Measurements from ENCODE around the gene LRBA. TPM values are rescaled to one million over a fixed set of nuclear protein-coding genes. Genes with fewer than 3 reads are reported as not detected.

The LRBA gene
- total RNA-seq, 1 donor from 2014 or later = 66.2 TPM

DNA sequence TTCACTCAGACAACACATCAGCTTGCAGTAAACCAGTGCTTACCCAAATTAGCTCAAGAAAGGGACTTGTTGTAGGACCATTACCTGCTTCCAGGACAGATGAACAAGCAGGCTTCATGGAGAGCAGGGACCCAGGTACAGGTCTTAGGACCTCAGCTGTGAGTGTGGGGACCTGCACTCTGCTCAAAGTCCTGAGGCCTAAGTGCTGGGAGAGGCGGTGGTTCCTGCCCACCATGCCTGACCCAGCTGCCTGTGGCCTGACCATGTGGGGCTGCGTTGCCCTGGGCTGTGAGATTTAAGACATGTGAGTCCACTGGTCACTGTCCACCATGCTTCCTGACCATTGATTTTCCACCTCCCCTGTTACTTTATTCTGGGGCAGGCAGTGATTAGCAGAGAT is 796.6 kb downstream of the LRBA start:
- no peak for DNase-seq (ENCODE audit: low spot score in 2 of 2, unreplicated experiment in 2 of 2)
- no peak for TF ChIP-seq CTCF (IDR thresholded peaks at IDR 0.05; ENCODE audit: unreplicated experiment)
- Mint-ChIP-seq H3K4me3 (no peak overlapping the region), H3K27ac (peak overlapping the region; percentile 66), H3K9me3 (no peaks in the 10 kb centered on the region), H3K4me1 (peaks cover 35% of the 10 kb centered on the region), H3K27me3 (ENCODE audit: low read depth) (no peaks in the 10 kb centered on the region), H3K36me3 (peaks cover 15% of the 10 kb centered on the region)

GRCh38 chr4:150217808-150218207 is 797.3 kb downstream of the LRBA start:
- Mint-ChIP-seq H3K9me3 (no peaks in the 10 kb centered on the region), H3K4me3 (no peak overlapping the region), H3K27ac (peak overlapping the region; percentile 91), H3K4me1 (peaks cover 38% of the 10 kb centered on the region), H3K27me3 (ENCODE audit: low read depth) (no peaks in the 10 kb centered on the region), H3K36me3 (peaks cover 15% of the 10 kb centered on the region)
- no peak for TF ChIP-seq CTCF (IDR thresholded peaks at IDR 0.05; ENCODE audit: unreplicated experiment)
- DNase-seq (ENCODE audit: low spot score in 2 of 2, unreplicated experiment in 2 of 2) = no peak

- Mint-ChIP-seq H3K27me3 (ENCODE audit: low read depth) (no peaks in the 10 kb centered on the region), H3K36me3 (peaks cover 15% of the 10 kb centered on the region), H3K9me3 (no peaks in the 10 kb centered on the region), H3K4me1 (peaks cover 44% of the 10 kb centered on the region), H3K27ac (peak overlapping the region; percentile 91), H3K4me3 (no peak overlapping the region)
- TF ChIP-seq CTCF (IDR thresholded peaks at IDR 0.05; ENCODE audit: unreplicated experiment) = no peak
- DNase-seq (ENCODE audit: low spot score in 2 of 2, unreplicated experiment in 2 of 2) = no peak
Observed at GRCh38 chr4:150217192-150217591, 797.9 kb downstream of the LRBA start.

DNA sequence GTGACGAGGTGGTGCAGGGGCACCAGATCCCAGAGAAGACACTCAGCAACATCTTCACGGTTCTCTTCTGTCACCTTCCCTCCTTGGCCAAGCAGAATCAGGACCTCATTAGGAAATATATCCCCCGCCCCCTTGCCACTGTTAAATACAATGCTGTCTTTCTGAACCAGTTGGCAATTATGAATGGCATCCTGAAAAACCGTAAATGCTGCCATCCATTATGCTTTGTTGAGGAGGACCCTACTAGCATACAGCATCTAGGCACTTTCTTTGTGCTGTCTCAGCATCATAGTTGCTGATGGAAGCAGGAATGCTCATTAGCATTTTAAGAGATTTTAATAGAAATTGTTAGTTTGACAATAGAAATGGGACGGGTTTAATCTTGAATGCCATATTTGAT is 798.4 kb downstream of the LRBA start:
- Mint-ChIP-seq H3K27me3 (ENCODE audit: low read depth) (no peaks in the 10 kb centered on the region), H3K9me3 (no peaks in the 10 kb centered on the region), H3K4me3 (no peak overlapping the region), H3K27ac (peak overlapping the region; percentile 91), H3K4me1 (peaks cover 49% of the 10 kb centered on the region), H3K36me3 (peaks cover 15% of the 10 kb centered on the region)
- no peak for DNase-seq (ENCODE audit: low spot score in 2 of 2, unreplicated experiment in 2 of 2)
- no peak for TF ChIP-seq CTCF (IDR thresholded peaks at IDR 0.05; ENCODE audit: unreplicated experiment)

DNA sequence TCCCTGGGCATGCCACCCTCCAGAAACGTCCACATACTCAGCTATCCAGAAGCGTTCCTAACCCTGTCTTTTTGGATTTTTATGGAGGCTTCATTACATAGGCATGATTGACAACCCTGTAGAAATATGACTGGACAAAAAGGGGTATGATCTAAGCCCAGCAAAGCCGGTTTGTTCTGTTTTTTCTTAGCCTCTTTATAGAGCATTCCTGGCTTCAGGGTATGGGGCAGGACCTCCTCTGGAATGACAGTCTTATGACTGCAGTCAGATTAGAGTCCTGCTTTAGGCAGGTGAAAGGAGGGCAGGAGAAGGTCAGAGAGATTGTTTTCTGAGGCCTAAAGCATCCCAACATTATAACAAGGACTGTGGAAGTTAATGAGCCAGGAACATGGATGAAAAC is 799.5 kb downstream of the LRBA start:
- Mint-ChIP-seq H3K36me3 (peaks cover 14% of the 10 kb centered on the region), H3K4me3 (no peak overlapping the region), H3K9me3 (no peaks in the 10 kb centered on the region), H3K27ac (peak overlapping the region; percentile 90), H3K4me1 (peaks cover 58% of the 10 kb centered on the region), H3K27me3 (ENCODE audit: low read depth) (no peaks in the 10 kb centered on the region)
- DNase-seq (ENCODE audit: low spot score in 2 of 2, unreplicated experiment in 2 of 2) = no peak
- no peak for TF ChIP-seq CTCF (IDR thresholded peaks at IDR 0.05; ENCODE audit: unreplicated experiment)

Other genes starting within 250 kb of the LRBA start
- 2,201 to 2,319 TPM (median 2,287 TPM) in 3 replicates for gene RPS3A, start 84.3 kb upstream of the LRBA start, total RNA-seq